Astrocyte (in vitro differentiated cells and primary cell): ENCODE measurements around the gene NOB1. TPM values are rescaled to one million over a fixed set of nuclear protein-coding genes. Genes with fewer than 3 reads are reported as not detected.

ENCODE experiments used
- DNase-seq: peaks from one replicate; pipeline ENCODE4 v3.0.0-alpha.2; 2010; ENCODE audit warnings: low read depth
- FAIRE-seq: peaks from 2 replicates; lab custom pipeline; 2011; peaks lifted over from hg19 to GRCh38; lab: Jason Lieb, UNC
- H2AFZ ChIP-seq: 2 replicates; pipeline ENCODE4 v1.6.0; 2012; ENCODE audit warnings: low read depth, low read length, inconsistent platforms
- H3K27ac ChIP-seq: 2 replicates; pipeline ENCODE4 v1.5.1; 2011; ENCODE audit warnings: low read depth, low read length, inconsistent platforms
- H3K27me3 ChIP-seq: 2 replicates; pipeline ENCODE4 v1.6.0; 2011; ENCODE audit warnings: low read length, inconsistent platforms; ENCODE audit not compliant: insufficient read depth
- H3K36me3 ChIP-seq: 2 replicates; pipeline ENCODE4 v1.5.1; 2011; ENCODE audit warnings: low read length, inconsistent platforms; ENCODE audit not compliant: insufficient read depth
- H3K4me1 ChIP-seq: 2 replicates; pipeline ENCODE4 v1.5.1; 2011; ENCODE audit warnings: low read length, inconsistent platforms; ENCODE audit not compliant: insufficient read depth
- H3K4me2 ChIP-seq: 2 replicates; pipeline ENCODE4 v1.6.0; 2012; ENCODE audit warnings: low read length, inconsistent platforms
- H3K4me3 ChIP-seq: 2 replicates; pipeline ENCODE4 v1.5.1; 2011; ENCODE audit warnings: low read depth, mild to moderate bottlenecking, low read length, inconsistent platforms; ENCODE audit not compliant: insufficient read depth
- H3K79me2 ChIP-seq: 2 replicates; pipeline ENCODE4 v1.6.0; 2012; ENCODE audit warnings: mild to moderate bottlenecking, low read length, inconsistent platforms; ENCODE audit not compliant: insufficient read depth
- H3K9ac ChIP-seq: 2 replicates; pipeline ENCODE4 v1.6.0; 2012; ENCODE audit warnings: mild to moderate bottlenecking, low read length, inconsistent platforms
- H3K9me3 ChIP-seq: 2 replicates; pipeline ENCODE4 v1.5.1; 2012; ENCODE audit warnings: low read depth, mild to moderate bottlenecking, low read length, inconsistent platforms; ENCODE audit not compliant: insufficient read depth
- H4K20me1 ChIP-seq: 2 replicates; pipeline ENCODE4 v1.6.0; 2012; ENCODE audit warnings: low read length, inconsistent platforms; ENCODE audit not compliant: insufficient read depth
- H3K27ac Mint-ChIP-seq: one replicate; pipeline ENCODE4 v1.8.0; 2021; ENCODE audit warnings: mild to moderate bottlenecking, mixed read lengths; ENCODE audit not compliant: unreplicated experiment
- H3K27me3 Mint-ChIP-seq: one replicate; pipeline ENCODE4 v1.8.0; 2021; ENCODE audit warnings: low read depth, mixed read lengths; ENCODE audit not compliant: unreplicated experiment
- H3K36me3 Mint-ChIP-seq: one replicate; pipeline ENCODE4 v1.8.0; 2021; ENCODE audit warnings: low read depth, mixed read lengths; ENCODE audit not compliant: unreplicated experiment
- H3K4me1 Mint-ChIP-seq: one replicate; pipeline ENCODE4 v1.8.0; 2021; ENCODE audit warnings: low read depth, mixed read lengths; ENCODE audit not compliant: unreplicated experiment
- H3K4me3 Mint-ChIP-seq: one replicate; pipeline ENCODE4 v1.8.0; 2021; ENCODE audit warnings: mild to moderate bottlenecking, moderate library complexity, mixed read lengths; ENCODE audit not compliant: unreplicated experiment
- H3K9me3 Mint-ChIP-seq: one replicate; pipeline ENCODE4 v1.8.0; 2021; ENCODE audit warnings: mild to moderate bottlenecking, mixed read lengths; ENCODE audit not compliant: unreplicated experiment
- CTCF ChIP-seq: IDR thresholded peaks from 2 replicates; pipeline ENCODE4 v1.5.1; 2011; ENCODE audit warnings: low read depth, mild to moderate bottlenecking, inconsistent platforms, low read length, moderate library complexity; ENCODE audit not compliant: insufficient read depth
- EZH2 ChIP-seq: IDR thresholded peaks from 2 replicates; pipeline ENCODE4 v1.6.1; 2012; ENCODE audit warnings: mild to moderate bottlenecking, low read length, inconsistent platforms; ENCODE audit not compliant: insufficient read depth
- total RNA-seq: library from RNA; stranded (reverse); gene quantifications from 2 replicates; pipeline ENCODE4 v1.2.1, GENCODE V29; 2021

NOB1 gene
- total RNA-seq, 1 donor from 2014 or later: 46.0 TPM

DNA sequence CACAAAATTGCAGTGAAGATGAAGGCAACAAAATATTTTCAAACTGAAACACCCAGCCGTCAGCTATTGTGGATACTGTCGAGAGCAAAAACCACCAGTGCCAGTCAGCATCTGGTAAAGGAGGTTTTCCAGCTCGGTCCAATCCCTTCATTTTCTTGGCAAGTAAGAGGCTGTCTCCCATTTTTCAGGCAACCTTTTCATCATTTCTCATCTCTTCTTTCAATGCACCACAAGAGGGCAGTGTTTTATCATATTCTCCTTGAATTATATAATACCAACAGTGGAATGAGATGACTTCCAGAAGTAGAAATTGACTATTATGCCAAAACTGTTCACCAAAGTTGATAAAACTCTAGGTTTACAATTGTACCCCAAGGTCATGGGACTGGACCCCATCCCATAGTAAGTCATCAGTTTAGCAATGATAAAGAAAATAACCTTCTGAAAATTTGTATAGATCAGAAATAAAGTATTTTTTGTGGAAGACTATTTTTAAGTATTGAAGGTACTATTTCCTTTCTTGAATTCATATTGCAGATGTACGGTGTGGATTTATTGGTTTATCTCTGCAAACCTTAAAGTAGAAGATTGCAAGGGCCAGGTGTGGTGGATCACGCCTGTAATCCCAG, 45.2 kb downstream of the NOB1 start:
- TF ChIP-seq EZH2: no peak
- peak; percentile 72 for TF ChIP-seq CTCF
- peaks cover 3% of the 10 kb centered on the region for H4K20me1 ChIP-seq
- H3K27ac ChIP-seq: no peak overlapping the region
- Mint-ChIP-seq H3K36me3 (peaks cover 10% of the 10 kb centered on the region), H3K27ac (no peak overlapping the region), H3K9me3 (no peaks in the 10 kb centered on the region), H3K4me3 (no peak overlapping the region), H3K4me1 (no peaks in the 10 kb centered on the region), H3K27me3 (no peaks in the 10 kb centered on the region)
- no peaks in the 10 kb centered on the region for H3K27me3 ChIP-seq
- no peak overlapping the region for H3K4me2 ChIP-seq
- H3K9ac ChIP-seq: no peak overlapping the region
- peaks cover 19% of the 10 kb centered on the region for H3K4me1 ChIP-seq
- no peaks in the 10 kb centered on the region for H3K79me2 ChIP-seq
- peak; percentile 51 for DNase-seq
- H3K36me3 ChIP-seq: peaks cover 32% of the 10 kb centered on the region
- H3K9me3 ChIP-seq: no peaks in the 10 kb centered on the region
- no peak overlapping the region for H3K4me3 ChIP-seq
- FAIRE-seq: no peak
- H2AFZ ChIP-seq: no peak overlapping the region

GRCh38 chr16:69707920-69708683, 46.6 kb downstream of the NOB1 start:
- no peaks in the 10 kb centered on the region for H3K27me3 Mint-ChIP-seq

More at GRCh38 chr16:69707920-69708683, 46.6 kb downstream of the NOB1 start:
- H3K27me3 ChIP-seq: no peaks in the 10 kb centered on the region
- TF ChIP-seq CTCF (no peak), EZH2 (no peak)
- no peak for FAIRE-seq
- H3K4me3 ChIP-seq: no peak overlapping the region
- no peak overlapping the region for H3K27ac ChIP-seq
- H3K79me2 ChIP-seq: no peaks in the 10 kb centered on the region
- peaks cover 10% of the 10 kb centered on the region for H3K36me3 Mint-ChIP-seq
- peaks cover 9% of the 10 kb centered on the region for H4K20me1 ChIP-seq
- H3K9me3 Mint-ChIP-seq: no peaks in the 10 kb centered on the region
- H3K27ac Mint-ChIP-seq: no peak overlapping the region
- H3K4me2 ChIP-seq: no peak overlapping the region
- H2AFZ ChIP-seq: no peak overlapping the region
- peaks cover 8% of the 10 kb centered on the region for H3K4me1 Mint-ChIP-seq
- no peak overlapping the region for H3K9ac ChIP-seq
- peaks cover 19% of the 10 kb centered on the region for H3K4me1 ChIP-seq
- H3K36me3 ChIP-seq: peaks cover 29% of the 10 kb centered on the region
- H3K4me3 Mint-ChIP-seq: no peak overlapping the region
- H3K9me3 ChIP-seq: no peaks in the 10 kb centered on the region
- no peak for DNase-seq
